Lower lobe of right lung (tissue), 2 donors: Measurements from ENCODE around the gene BCL7C. TPM values are rescaled to one million over a fixed set of nuclear protein-coding genes. Genes with fewer than 3 reads are reported as not detected.
"Not testable (repeated sequence)": the region's sequence is repeated elsewhere in the genome, so short reads cannot be mapped to it uniquely, and the experiment has no call there.

Experiments used
- ATAC-seq, 2 donors: fragments of 200-7000 bp; cut with Tn5 transposase; one replicate each; pipeline ENCODE4 v1.9.1; 2020 to 2022; ENCODE audit warnings: mild to moderate bottlenecking in 2 of 2, moderate library complexity in 2 of 2
- DNase-seq: peaks from one replicate; pipeline ENCODE4 v3.0.0-alpha.2; 2020
- H3K27ac ChIP-seq: fragments of 200-600 bp; one replicate; pipeline ENCODE4 v1.8.0; 2022
- H3K27me3 ChIP-seq: fragments of 200-600 bp; one replicate; pipeline ENCODE4 v1.8.0; 2022; ENCODE audit warnings: low read depth
- H3K36me3 ChIP-seq: fragments of 200-600 bp; one replicate; pipeline ENCODE4 v1.8.0; 2022; ENCODE audit warnings: mild to moderate bottlenecking
- H3K4me1 ChIP-seq: fragments of 200-600 bp; one replicate; pipeline ENCODE4 v1.8.0; 2022
- H3K4me3 ChIP-seq: fragments of 200-600 bp; one replicate; pipeline ENCODE4 v1.8.0; 2022; ENCODE audit warnings: mild to moderate bottlenecking
- H3K9me3 ChIP-seq: fragments of 200-600 bp; one replicate; pipeline ENCODE4 v1.8.0; 2022
- CTCF ChIP-seq: fragments of 200-600 bp; IDR thresholded peaks from one replicate; pipeline ENCODE4 v1.8.0; 2022; ENCODE audit warnings: antibody characterized with exemption, mild to moderate bottlenecking
- intact Hi-C: fragments of 100-400 bp; cut with DNase I; formaldehyde crosslinking; loops from one replicate; pipeline ENCODE4 v1.11.0; 2022
- total RNA-seq: library from RNA; stranded (reverse); fragmentation: NEBNext Ultra II Directional; extraction: Animal tissue kit (Norgen Biotek cat#: 25700); gene quantifications from one replicate; pipeline ENCODE4 v1.2.1, GENCODE V29; 2021
- donor health status: DM: no; HTN: yes; CAD: no; lungs with severe emphysema.

The BCL7C gene
- total RNA-seq, 1 donor from 2014 or later: 23.3 TPM

- Histone ChIP-seq H3K4me3 (no peak overlapping the region), H3K27me3 (no peaks in the 10 kb centered on the region), H3K9me3 (no peaks in the 10 kb centered on the region), H3K4me1 (no peaks in the 10 kb centered on the region), H3K36me3 (peaks cover 6% of the 10 kb centered on the region), H3K27ac (no peak overlapping the region)
- intact Hi-C loops: no loop called here
- TF ChIP-seq CTCF: no peak
- ATAC-seq (no peak), DNase-seq (no peak)
Observed at GRCh38 chr16:30867747-30868146, 26.1 kb downstream of the BCL7C start.

GRCh38 chr16:30866031-30866430 lies 27.8 kb downstream of the BCL7C start:
- ATAC-seq (no peak), DNase-seq (no peak)
- no peaks in the 10 kb centered on the region for H3K36me3 ChIP-seq
- H3K4me3 ChIP-seq: no peak overlapping the region
- TF ChIP-seq CTCF: no peak
- intact Hi-C loops: no loop called here
- H3K4me1 ChIP-seq: no peaks in the 10 kb centered on the region
- H3K27ac ChIP-seq: no peak overlapping the region
- H3K27me3 ChIP-seq: no peaks in the 10 kb centered on the region
- no peaks in the 10 kb centered on the region for H3K9me3 ChIP-seq

GRCh38 chr16:30863178-30863577 lies 30.7 kb downstream of the BCL7C start:
- H3K27ac ChIP-seq, H3K36me3 ChIP-seq, H3K9me3 ChIP-seq, intact Hi-C loops, DNase-seq, H3K27me3 ChIP-seq, ATAC-seq, H3K4me1 ChIP-seq, H3K4me3 ChIP-seq: not testable (repeated sequence)

- H3K27ac ChIP-seq, H3K4me3 ChIP-seq, H3K27me3 ChIP-seq, H3K4me1 ChIP-seq, H3K9me3 ChIP-seq, intact Hi-C loops, ATAC-seq, H3K36me3 ChIP-seq, DNase-seq: not testable (repeated sequence)
Observed at GRCh38 chr16:30860729-30861128, 33.1 kb downstream of the BCL7C start.

GRCh38 chr16:30858829-30859423 lies 35.0 kb downstream of the BCL7C start:
- Histone ChIP-seq H3K4me3 (no peak overlapping the region), H3K36me3 (peaks cover 9% of the 10 kb centered on the region), H3K4me1 (no peaks in the 10 kb centered on the region), H3K27me3 (no peaks in the 10 kb centered on the region), H3K27ac (no peak overlapping the region), H3K9me3 (no peaks in the 10 kb centered on the region)
- DNase-seq (no peak), ATAC-seq (no peak)
- intact Hi-C loops: no loop called here
- no peak for TF ChIP-seq CTCF

- H3K4me1 ChIP-seq: no peaks in the 10 kb centered on the region
- intact Hi-C loops: no loop called here
- TF ChIP-seq CTCF: no peak
- no peak overlapping the region for H3K27ac ChIP-seq
- no peak overlapping the region for H3K4me3 ChIP-seq
- no peaks in the 10 kb centered on the region for H3K27me3 ChIP-seq
- ATAC-seq (no peak), DNase-seq (no peak)
- H3K36me3 ChIP-seq: peaks cover 15% of the 10 kb centered on the region
- no peaks in the 10 kb centered on the region for H3K9me3 ChIP-seq
Observed at GRCh38 chr16:30858111-30858495, 35.8 kb downstream of the BCL7C start.

GRCh38 chr16:30853758-30854157 lies 40.1 kb downstream of the BCL7C start:
- peaks cover 15% of the 10 kb centered on the region for H3K36me3 ChIP-seq
- no peaks in the 10 kb centered on the region for H3K9me3 ChIP-seq
- no peaks in the 10 kb centered on the region for H3K27me3 ChIP-seq
- H3K4me3 ChIP-seq: no peak overlapping the region
- intact Hi-C loops: no loop called here
- no peaks in the 10 kb centered on the region for H3K4me1 ChIP-seq
- ATAC-seq (no peak), DNase-seq (no peak)
- H3K27ac ChIP-seq: no peak overlapping the region
- TF ChIP-seq CTCF: no peak
